Astrocyte of the cerebellum (primary cell): Measurements from ENCODE around the gene FOXR1.
"Not testable (repeated sequence)": the region's sequence is repeated elsewhere in the genome, so short reads cannot be mapped to it uniquely, and the experiment has no call there.

Experiments
- DNase-seq: peaks from one replicate; pipeline ENCODE4 v3.0.0-alpha.2; 2011; ENCODE audit warnings: low read depth
- H3K4me3 ChIP-seq: 2 replicates; pipeline ENCODE4 v1.5.1; 2011; ENCODE audit warnings: mild to moderate bottlenecking, low read depth, low read length, moderate library complexity
- CTCF ChIP-seq: IDR thresholded peaks from 2 replicates; pipeline ENCODE4 v1.5.1; 2012; ENCODE audit warnings: low read length, low read depth, moderate library complexity, mild to moderate bottlenecking; ENCODE audit errors: missing control alignments
- in situ Hi-C: cut with HindIII; loops from 2 replicates; pipeline ENCODE4 v1.10.0; 2017; ENCODE audit warnings: low sequenced_read_pairs

FOXR1 gene

GRCh38 chr11:118948000-118948399 is 23.6 kb upstream of the FOXR1 start:
- no peak for DNase-seq
- TF ChIP-seq CTCF = no peak
- no peak overlapping the region for H3K4me3 ChIP-seq
- in situ Hi-C loops = loop anchor here (10.0 kb wide), 1 partner anchor 243 kb away; no protein-coding TSS in a partner anchor

GRCh38 chr11:118953265-118953664 is 18.3 kb upstream of the FOXR1 start:
- no peak for DNase-seq

GRCh38 chr11:118953976-118954375 is 17.6 kb upstream of the FOXR1 start:
- H3K4me3 ChIP-seq, DNase-seq, in situ Hi-C loops: not testable (repeated sequence)

More at GRCh38 chr11:118953265-118953664, 18.3 kb upstream of the FOXR1 start:
- no peak overlapping the region for H3K4me3 ChIP-seq
- TF ChIP-seq CTCF = no peak
- in situ Hi-C loops = no loop called here

GRCh38 chr11:118956094-118956846 is 15.3 kb upstream of the FOXR1 start, which contains the start of gene UPK2:
UPK2 (plus strand) TSS chr11:118956298; CDS start chr11:118956351, 53 bp downstream.
- no peak within 1 kb of the TSS for H3K4me3 ChIP-seq
- in situ Hi-C loops = no loop called here
- DNase-seq = peak; percentile 53
- peak; percentile 95 for TF ChIP-seq CTCF

GRCh38 chr11:118956847-118957469 is 14.6 kb upstream of the FOXR1 start:
- in situ Hi-C loops = no loop called here
- no peak for DNase-seq
- H3K4me3 ChIP-seq = no peak overlapping the region
- TF ChIP-seq CTCF = no peak

- H3K4me3 ChIP-seq = no peak overlapping the region
- no peak for TF ChIP-seq CTCF
- in situ Hi-C loops = no loop called here
- no peak for DNase-seq
Observed at GRCh38 chr11:118957549-118957948, 14.0 kb upstream of the FOXR1 start.

GRCh38 chr11:118957968-118958367 is 13.6 kb upstream of the FOXR1 start:
- in situ Hi-C loops = no loop called here
- no peak for TF ChIP-seq CTCF
- H3K4me3 ChIP-seq = no peak overlapping the region
- DNase-seq = no peak
